ENCODE data around the gene P4HA2.

DNA sequence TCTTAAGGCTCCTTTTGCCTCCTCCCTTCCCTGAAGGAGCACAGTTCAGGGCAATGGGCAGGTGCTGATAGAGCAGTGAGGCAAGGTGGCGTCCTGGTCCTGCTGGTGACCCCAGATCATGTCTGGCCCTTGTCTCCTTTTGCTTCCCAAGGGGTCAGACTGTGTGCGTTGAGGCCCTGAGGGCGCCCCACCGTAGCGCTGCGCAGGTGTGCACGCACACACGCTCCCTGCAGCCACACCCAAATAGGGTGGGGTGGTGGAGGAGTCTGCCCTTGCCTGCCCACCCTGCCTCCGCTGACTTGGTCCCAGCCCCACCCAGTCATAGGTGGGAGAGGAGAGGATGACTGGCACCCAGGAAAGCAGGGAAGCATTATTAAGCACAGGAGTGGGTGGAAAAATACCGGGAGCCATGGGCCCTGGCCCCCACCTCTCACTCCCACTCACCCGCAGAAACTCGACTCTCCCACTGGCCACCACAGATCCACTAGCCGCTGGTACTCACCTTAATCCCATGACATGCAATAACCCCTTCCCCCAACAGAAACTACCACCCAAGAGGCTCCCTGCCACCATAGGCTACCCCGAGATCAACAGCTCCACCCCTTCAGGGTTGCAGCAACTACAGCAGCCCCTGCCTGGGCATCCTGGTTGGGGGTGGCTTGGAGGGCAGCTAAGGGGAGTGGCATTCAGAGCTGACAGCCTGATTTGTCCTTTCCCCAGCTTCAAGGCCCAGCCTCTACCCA, 46.6 kb upstream of the P4HA2 start:
- TF ChIP-seq, protein P1, sequence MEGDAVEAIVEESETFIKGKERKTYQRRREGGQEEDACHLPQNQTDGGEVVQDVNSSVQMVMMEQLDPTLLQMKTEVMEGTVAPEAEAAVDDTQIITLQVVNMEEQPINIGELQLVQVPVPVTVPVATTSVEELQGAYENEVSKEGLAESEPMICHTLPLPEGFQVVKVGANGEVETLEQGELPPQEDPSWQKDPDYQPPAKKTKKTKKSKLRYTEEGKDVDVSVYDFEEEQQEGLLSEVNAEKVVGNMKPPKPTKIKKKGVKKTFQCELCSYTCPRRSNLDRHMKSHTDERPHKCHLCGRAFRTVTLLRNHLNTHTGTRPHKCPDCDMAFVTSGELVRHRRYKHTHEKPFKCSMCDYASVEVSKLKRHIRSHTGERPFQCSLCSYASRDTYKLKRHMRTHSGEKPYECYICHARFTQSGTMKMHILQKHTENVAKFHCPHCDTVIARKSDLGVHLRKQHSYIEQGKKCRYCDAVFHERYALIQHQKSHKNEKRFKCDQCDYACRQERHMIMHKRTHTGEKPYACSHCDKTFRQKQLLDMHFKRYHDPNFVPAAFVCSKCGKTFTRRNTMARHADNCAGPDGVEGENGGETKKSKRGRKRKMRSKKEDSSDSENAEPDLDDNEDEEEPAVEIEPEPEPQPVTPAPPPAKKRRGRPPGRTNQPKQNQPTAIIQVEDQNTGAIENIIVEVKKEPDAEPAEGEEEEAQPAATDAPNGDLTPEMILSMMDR (IDR thresholded peaks at IDR 0.05): no peak
- no peak for TF ChIP-seq POLR2A (IDR thresholded peaks at IDR 0.05)

Measured in body of pancreas (tissue), 4 donors.